ENCODE data around the gene KIR2DL4. TPM values are rescaled to one million over a fixed set of nuclear protein-coding genes. Genes with fewer than 3 reads are reported as not detected.
"Not testable (repeated sequence)": the region's sequence is repeated elsewhere in the genome, so short reads cannot be mapped to it uniquely, and the experiment has no call there.

KIR2DL4 gene
- total RNA-seq, 1 experiment from 2014 or later: not detected

DNA sequence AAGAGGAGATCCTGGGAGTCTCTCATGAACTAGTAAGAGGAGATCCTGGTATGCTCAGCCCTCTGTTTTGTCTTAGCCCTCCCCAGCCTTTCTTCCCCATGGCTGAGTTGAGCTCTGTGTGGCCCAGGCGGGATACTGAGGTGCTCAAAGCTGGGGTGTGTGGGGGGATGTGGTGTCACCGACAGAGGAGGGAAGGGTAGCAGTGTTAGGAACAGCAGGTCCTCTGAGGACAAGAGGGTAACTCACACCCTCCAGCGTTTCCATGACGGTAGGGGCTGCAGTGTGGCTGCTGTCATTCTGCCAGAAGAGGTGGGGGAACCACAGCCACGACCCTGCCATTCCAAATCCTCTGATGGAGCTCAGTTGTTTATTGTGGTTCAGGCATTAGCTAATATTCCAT lies 691 bp downstream of the KIR2DL4 start:
- DNase-seq (ENCODE audit: extremely low read depth, low read depth): no peak

DNA sequence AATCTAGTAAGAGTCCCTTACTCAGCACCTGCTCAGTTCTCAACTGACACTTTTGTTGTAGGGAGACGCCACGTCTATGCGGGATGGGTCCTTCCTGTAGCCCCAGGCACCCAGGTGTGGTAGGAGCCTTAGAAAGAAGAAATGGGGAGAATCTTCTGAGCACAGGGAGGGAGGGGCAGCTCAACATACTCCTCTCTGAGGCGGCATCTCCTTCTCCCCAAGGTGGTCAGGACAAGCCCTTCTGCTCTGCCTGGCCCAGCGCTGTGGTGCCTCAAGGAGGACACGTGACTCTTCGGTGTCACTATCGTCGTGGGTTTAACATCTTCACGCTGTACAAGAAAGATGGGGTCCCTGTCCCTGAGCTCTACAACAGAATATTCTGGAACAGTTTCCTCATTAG lies 1.2 kb downstream of the KIR2DL4 start:
- no peak for DNase-seq (ENCODE audit: extremely low read depth, low read depth)

DNA sequence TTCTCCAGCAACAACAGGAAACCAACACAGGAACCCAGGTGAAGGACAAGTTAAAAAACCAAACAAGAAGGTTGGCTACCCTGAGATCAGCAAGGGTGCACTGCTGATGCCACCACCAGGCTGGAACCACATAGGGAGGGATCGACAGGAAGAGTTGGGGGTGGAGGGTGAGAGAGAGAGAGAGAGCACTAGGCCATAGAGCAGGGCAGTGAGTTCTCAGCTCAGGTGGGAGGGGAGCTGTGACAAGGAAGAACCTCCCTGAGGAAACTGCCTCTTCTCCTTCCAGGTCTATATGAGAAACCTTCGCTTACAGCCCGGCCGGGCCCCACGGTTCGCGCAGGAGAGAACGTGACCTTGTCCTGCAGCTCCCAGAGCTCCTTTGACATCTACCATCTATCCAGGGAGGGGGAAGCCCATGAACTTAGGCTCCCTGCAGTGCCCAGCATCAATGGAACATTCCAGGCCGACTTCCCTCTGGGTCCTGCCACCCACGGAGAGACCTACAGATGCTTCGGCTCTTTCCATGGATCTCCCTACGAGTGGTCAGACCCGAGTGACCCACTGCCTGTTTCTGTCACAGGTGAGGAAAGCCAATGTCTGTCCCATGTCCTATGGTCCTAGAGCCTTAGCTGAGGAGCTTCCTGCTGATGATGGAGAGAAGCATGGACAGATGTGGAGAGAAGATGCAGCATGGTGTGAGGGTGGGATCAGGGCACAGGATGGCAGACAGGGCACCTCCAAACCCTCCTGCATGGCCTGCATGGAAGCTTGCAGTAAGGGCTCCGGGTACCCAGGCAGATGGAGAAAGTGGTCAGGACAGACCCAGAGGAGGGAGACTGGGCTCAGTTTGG lies 2.5 kb downstream of the KIR2DL4 start:
- DNase-seq (ENCODE audit: extremely low read depth, low read depth): no peak

DNA sequence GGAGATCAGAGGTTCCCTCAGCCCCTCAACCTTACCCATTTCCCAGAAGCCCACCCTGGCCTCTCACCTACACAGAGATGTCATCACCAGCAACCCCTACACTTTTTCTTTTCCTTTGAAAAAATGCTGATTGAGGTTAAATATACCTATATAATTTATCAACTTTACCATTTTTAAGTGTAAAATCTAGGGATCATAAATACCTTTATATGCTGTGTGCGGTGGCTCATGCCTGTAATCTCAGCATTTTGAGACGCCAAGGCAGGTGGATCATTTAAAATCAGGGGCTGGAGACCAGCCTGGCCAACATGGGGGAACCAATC lies 3.1 kb downstream of the KIR2DL4 start:
- no peak for DNase-seq (ENCODE audit: extremely low read depth, low read depth)

DNA sequence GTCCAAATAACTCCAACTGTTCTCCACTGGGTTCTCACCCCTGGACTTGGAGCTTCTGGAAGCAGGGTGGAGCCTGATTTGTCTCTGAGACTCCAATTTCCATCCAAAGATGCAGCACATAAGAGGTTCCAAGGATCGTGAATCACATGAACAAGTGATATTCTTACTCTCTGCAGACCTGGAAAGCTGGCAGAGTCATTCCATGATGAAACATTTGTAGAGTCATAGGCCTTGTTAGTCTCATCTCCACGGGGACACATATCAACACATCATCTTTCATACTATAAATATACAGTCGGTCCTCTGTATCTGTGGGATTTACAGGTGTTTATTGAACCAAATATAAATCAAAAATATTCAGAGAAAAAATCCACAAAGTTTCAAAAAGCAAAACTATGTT lies 11.2 kb downstream of the KIR2DL4 start:
- not testable (repeated sequence) for DNase-seq (ENCODE audit: extremely low read depth, low read depth)

DNA sequence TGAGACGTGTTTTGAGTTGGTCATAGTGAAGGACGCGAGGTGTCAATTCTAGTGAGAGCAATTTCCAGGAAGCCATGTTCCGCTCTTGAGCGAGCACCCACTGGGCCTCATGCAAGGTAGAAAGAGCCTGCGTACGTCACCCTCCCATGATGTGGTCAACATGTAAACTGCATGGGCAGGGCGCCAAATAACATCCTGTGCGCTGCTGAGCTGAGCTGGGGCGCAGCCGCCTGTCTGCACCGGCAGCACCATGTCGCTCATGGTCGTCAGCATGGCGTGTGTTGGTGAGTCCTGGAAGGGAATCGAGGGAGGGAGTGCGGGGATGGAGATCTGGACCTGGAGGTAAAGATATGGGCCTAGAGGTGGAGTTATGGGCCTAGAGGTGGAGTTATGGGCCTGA lies 12.8 kb downstream of the KIR2DL4 start, which contains the start of gene KIR3DL1:
Gene KIR3DL1, plus strand, starts transcription at position 218 of the 400 bp plus-strand sequence.
- not testable (repeated sequence) for DNase-seq (ENCODE audit: extremely low read depth, low read depth)

DNA sequence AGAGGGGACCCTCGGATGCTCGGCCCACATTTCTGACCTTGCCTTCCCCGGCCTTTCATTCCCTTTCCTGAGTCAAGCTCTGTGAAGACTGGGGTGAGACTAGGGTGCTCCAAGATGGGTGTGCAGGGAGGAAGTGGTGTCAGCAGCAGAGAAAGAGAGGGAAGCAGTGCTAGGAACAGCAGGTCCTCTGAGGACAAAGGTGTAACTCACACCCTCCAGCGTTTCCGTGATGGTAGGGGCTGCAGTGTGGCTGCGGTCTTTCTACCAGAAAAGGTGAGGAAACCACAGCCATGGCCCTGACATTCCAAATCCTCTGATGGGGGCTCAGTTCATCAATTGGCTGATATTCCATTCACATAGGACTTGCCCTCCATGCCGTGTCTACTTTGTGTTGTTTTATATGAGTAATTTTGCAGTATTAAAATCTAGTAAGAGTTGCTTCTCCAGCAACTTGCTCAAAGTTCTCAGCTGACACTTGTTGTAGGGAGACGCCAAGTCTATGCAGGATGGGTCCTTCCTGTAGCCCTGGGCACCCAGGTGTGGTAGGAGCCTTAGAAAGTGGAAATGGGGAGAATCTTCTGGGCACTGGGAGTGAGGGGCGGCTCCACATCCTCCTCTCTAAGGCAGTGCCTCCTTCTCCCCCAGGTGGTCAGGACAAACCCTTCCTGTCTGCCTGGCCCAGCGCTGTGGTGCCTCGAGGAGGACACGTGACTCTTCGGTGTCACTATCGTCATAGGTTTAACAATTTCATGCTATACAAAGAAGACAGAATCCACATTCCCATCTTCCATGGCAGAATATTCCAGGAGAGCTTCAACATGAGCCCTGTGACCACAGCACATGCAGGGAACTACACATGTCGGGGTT lies 14.5 kb downstream of the KIR2DL4 start:
- no peak for DNase-seq (ENCODE audit: extremely low read depth, low read depth)

DNA sequence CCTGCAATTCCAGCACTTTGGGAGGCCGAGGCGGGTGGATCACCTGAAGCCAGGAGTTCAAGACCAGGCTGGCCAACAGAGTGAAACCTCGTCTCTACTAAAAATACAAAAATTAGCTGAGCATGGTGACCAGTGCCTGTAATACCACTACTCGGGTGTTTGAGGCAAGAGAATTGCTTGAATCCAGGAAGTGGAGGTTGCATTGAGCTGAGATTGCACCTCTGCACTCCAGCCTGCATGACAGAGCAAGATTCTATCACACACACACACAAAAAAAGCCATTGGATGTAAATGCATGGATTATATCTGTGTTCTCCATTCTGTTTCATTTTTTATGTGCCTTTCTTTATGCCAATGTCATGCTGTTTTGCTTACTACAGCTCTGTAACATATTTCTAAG lies 21.0 kb downstream of the KIR2DL4 start:
- not testable (repeated sequence) for DNase-seq (ENCODE audit: extremely low read depth, low read depth)

DNA sequence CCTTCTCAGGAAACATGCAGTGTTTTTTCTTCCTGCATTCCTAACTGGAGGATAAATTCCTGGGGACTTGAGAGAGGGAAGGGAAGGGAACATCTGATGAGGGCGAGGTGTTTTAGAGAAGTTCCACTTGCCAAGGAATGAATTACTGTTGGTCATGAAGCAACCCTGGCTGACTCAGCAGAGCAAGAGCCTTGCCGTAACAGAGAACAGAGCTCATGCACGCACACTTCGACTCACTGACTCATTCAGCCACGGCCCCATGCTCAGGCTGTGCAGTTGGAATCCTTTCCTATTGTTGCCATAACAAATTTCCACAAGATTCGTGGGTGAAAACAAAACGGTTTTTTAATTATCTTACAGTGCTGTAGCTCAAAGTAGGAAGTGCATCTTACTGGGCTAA lies 21.9 kb downstream of the KIR2DL4 start:
- not testable (repeated sequence) for DNase-seq (ENCODE audit: extremely low read depth, low read depth)

DNA sequence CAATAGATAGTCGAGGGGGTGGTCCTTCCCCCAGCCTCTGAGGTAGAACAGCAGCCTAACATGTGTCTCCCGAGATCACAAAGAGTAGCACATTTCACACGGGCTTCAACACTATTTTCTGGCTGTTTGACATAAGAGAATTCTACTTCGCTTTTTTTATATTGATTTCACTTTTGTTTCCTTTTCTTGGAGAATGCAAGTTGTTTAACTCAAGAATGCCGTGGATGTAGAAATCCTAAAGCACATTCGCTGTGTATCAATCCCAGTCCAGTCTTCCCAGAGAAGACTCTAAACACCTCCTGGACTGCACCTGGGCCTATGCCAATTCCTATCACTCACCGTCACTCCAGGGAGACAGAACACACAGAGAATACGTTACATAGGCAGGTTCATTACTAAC lies 24.7 kb downstream of the KIR2DL4 start:
- not testable (repeated sequence) for DNase-seq (ENCODE audit: extremely low read depth, low read depth)

DNA sequence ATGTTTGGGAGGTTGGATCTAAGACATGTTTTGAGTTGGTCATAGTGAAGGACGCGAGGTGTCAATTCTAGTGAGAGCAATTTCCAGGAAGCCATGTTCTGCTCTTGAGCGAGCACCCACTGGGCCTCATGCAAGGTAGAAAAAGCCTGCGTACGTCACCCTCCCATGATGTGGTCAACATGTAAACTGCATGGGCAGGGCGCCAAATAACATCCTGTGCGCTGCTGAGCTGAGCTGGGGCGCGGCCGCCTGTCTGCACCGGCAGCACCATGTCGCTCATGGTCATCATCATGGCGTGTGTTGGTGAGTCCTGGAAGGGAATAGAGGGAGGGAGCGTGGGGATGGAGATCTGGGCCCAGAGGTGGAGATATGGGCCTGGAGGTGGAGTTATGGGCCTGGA lies 29.1 kb downstream of the KIR2DL4 start, which contains the start of gene KIR2DS4:
Gene KIR2DS4, plus strand, starts transcription at position 181 of the 400 bp plus-strand sequence.
- DNase-seq (ENCODE audit: extremely low read depth, low read depth): not testable (repeated sequence)

DNA sequence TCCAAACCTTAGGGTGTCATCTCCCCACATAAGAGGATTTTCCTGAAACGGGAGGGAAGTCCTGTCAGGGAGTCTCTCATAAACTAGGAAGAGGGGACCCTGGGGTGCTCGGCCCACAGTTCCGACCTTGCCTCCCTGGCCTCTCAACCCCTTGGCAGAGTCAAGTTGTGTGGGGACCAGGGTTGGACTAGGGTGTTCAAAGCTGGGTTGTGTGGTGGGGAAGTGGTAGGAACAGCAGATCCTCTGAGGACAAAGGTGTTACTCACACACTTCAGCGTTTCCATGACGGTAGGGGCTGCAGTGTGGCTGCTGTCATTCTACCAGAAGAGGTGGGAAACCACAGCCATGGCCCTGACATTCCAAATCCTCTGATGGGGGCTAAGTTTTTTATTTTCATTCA lies 31.7 kb downstream of the KIR2DL4 start:
- DNase-seq (ENCODE audit: extremely low read depth, low read depth): not testable (repeated sequence)

DNA sequence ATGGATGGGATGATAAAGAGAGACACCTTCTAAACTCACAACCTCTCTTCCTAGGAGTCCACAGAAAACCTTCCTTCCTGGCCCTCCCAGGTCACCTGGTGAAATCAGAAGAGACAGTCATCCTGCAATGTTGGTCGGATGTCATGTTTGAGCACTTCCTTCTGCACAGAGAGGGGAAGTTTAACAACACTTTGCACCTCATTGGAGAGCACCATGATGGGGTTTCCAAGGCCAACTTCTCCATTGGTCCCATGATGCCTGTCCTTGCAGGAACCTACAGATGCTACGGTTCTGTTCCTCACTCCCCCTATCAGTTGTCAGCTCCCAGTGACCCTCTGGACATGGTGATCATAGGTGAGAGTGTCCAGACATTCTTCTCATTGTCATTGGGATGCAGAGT lies 34.1 kb downstream of the KIR2DL4 start:
- DNase-seq (ENCODE audit: extremely low read depth, low read depth): not testable (repeated sequence)

DNA sequence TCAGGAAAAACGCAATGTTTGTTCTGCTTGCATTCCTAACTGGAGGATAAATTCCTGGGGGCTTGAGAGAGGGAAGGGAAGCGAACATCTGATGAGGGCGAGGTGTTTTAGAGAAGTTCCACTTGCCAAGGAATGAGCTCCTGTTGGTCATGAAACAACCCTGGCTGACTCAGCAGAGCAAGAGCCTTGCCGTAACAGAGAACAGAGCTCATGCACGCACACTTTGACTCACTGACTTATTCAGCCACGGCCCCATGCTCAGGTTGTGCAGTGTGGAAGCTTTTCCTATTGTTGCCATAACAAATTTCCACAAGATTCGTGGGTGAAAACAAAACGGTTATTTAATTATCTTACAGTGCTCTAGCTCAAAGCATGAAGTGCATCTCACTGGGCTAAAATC lies 39.8 kb downstream of the KIR2DL4 start:
- DNase-seq (ENCODE audit: extremely low read depth, low read depth): not testable (repeated sequence)

DNA sequence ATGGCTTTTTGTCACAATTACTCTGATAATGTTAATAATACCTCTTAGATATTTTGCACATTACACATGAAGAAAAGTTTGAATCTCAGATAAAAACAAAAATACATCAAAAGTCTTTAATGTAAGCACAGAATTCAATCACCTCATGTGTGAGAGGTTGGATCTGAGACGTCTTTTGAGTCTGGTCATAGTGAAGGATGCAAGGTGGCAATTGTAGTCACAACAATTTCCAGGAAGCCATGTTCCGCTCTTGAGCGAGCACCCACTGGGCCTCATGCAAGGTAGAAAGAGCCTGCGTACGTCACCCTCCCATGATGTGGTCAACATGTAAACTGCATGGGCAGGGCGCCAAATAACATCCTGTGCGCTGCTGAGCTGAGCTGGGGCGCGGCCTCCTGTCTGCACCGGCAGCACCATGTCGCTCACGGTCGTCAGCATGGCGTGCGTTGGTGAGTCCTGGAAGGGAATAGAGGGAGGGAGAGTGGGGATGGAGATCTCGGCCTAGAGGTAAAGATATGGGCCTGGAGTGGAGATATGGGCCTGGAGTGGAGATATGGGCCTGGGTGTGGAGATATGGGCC lies 46.7 kb downstream of the KIR2DL4 start, which contains the start of gene KIR3DL2:
Gene KIR3DL2, plus strand, starts transcription at position 383 of the 580 bp plus-strand sequence. Its CDS starts 33 bp downstream, at position 416.
- not testable (repeated sequence) for DNase-seq (ENCODE audit: extremely low read depth, low read depth)

DNA sequence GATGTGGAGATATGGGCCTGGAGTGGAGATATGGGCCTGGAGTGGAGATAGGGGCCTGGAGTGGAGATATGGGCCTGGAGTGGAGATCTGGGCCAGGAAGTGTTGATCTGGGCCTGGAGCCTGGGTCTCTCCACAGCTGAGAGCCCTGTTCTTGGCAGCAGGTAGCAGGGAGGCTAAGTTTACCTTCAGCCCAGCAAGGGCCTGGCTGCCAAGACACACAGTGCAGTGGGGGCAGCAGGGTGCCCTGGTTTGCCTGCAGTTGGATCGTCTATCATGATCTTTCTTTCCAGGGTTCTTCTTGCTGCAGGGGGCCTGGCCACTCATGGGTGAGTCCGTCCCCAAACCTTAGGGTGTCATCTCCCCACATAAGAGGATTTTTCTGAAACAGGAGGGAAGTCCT lies 47.5 kb downstream of the KIR2DL4 start:
- DNase-seq (ENCODE audit: extremely low read depth, low read depth): no peak

DNA sequence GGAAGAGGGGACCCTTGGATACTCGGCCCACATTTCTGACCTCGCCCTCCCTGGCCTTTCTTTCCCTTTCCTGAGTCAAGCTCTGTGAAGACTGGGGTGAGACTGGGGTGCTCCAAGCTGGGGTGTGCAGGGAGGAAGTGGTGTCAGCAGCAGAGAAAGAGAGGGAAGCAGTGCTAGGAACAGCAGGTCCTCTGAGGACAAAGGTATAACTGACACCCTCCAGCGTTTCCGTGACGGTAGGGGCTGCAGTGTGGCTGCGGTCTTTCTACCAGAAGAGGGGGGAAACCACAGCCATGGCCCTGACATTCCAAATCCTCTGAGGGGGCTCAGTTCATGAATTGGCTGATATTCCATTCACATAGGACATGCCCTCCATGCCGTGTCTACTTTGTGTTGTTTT lies 47.9 kb downstream of the KIR2DL4 start:
- no peak for DNase-seq (ENCODE audit: extremely low read depth, low read depth)

DNA sequence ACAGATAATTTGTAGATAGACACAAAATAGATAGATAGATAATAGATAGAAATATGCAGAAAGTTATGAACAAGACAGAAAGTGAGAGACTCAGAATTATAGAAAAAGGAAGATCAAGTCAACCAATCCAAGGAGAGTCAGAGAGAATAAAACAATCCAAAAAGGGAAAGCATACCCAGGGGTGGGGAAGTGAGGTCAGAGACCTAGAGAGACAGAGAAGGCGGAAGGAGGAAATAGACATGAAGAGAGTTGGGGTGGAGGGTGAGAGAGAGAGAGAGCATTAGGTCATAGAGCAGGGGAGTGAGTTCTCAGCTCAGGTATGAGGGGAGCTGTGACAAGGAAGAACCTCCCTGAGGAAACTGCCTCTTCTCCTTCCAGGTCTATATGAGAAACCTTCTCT lies 51.8 kb downstream of the KIR2DL4 start:
- not testable (repeated sequence) for DNase-seq (ENCODE audit: extremely low read depth, low read depth)

DNA sequence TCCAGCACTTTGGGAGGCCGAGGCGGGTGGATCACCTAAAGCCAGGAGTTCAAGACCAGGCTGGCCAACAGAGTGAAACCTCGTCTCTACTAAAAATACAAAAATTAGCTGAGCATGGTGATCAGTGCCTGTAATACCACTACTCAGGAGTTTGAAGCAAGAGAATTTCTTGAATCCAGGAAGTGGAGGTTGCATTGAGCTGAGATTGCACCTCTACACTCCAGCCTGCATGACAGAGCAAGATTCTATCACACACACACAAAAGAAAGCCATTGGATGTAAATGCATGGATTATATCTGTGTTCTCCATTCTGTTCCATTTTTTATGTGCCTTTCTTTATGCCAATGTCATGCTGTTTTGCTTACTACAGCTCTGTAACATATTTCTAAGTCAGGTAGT lies 55.1 kb downstream of the KIR2DL4 start:
- DNase-seq (ENCODE audit: extremely low read depth, low read depth): not testable (repeated sequence)

DNA sequence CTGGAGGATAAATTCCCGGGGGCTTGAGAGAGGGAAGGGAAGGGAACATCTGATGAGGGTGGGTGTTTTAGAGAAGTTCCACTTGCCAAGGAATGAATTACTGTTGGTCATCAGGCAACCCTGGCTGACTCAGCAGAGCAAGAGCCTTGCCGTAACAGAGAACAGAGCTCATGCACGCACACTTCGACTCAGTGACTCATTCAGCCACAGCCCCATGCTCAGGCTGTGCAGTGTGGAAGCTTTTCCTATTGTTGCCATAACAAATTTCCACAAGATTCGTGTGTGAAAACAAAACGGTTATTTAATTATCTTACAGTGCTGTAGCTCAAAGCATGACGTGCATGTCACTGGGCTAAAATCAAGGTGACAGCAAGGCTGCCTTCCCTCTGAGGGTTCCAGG lies 56.0 kb downstream of the KIR2DL4 start:
- DNase-seq (ENCODE audit: extremely low read depth, low read depth): not testable (repeated sequence)

DNA sequence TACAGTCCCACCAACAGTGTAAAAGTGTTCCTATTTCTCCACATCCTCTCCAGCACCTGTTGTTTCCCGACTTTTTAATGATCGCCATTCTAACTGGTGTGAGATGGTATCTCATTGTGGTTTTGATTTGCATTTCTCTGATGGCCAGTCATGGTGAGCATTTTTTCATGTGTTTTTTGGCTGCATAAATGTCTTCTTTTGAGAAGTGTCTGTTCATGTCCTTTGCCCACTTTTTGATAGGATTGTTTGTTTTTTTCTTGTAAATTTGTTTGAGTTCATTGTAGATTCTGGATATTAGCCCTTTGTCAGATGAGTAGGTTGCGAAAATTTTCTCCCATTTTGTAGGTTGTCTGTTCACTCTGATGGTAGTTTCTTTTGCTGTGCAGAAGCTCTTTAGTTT lies 60.0 kb downstream of the KIR2DL4 start:
- DNase-seq (ENCODE audit: extremely low read depth, low read depth): not testable (repeated sequence)
